ENCODE measurements around the gene TRPV6.

The TRPV6 gene

GRCh38 chr7:142838461-142839213, 46.9 kb downstream of the TRPV6 start:
- DNase-seq = no peak

DNA sequence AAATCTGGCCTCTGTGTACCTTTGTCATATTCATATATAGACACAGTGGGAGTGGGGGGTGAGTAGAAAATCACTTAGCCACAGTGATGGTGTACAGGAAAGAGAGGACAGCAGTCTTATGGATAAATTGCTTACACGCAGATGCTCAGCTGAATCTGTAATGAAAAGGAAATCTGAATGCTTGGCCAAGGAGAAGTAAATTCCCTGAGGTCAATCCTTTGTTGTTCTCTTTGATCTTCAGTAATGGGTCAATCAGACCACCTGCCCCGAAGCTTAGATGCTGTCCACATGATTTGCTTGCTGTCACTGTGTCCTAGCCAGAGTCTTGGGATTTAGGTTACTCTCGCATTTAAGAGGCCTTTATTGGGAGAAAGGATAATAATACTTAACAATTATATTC, 49.1 kb downstream of the TRPV6 start:
- no peak for DNase-seq

DNA sequence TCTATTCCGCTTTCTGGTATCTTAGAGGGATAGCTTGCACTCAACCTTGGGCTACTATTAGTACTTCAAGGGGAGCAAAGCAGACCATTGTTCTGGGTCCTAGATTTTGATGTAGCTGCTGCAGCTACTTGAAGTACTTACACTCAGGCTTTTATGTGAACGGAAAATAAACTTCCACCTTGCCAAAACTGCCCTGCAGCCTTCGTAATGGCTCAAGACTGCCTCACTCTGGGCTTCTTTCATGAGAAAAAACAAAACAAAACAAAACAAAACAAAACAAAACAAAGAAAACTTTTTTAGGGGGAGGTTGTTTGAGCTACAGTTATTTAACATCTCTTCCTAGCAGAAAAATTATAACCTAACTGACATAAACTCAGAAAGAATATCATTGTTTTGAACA, 50.1 kb downstream of the TRPV6 start:
- no peak for DNase-seq

DNA sequence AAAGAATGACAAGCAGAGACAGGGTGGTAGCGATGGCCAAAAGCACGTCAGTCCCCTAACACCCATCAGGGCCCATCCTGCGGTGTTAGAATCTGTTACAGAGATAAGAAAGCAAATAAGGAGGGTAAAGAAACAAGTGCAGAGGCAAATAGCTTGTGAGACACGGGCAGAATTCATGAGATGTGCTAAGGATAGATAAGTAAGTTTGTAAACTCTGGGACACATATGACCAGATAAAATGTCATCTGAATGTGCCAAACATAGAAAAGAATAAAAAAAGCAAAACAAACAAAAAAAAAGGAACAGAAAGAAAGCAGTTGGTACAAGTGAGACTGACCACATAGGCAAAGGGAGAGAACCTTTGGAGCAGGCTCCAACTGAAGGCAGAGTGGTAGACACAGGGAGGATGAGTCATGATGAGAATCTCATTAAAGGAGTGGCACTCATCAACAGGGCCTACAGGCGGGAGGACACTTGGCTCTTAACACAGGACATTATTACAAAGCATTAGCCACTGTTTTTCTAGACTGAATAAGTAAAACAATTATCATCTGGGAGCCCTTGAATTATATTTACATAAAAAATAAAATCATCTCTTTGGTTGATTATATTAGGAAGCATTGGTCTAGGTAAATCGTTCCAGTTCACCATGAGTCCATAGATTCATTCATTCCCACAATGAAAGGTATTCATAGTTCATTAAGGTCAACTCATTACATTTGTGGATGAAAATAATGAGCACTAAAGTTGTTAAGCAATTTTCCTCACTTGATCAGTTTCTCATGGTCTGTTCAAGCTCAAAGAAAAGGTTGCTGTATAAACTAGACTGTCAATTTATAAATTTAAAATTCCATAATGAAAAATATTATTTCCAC, 52.1 kb downstream of the TRPV6 start:
- no peak for DNase-seq

DNA sequence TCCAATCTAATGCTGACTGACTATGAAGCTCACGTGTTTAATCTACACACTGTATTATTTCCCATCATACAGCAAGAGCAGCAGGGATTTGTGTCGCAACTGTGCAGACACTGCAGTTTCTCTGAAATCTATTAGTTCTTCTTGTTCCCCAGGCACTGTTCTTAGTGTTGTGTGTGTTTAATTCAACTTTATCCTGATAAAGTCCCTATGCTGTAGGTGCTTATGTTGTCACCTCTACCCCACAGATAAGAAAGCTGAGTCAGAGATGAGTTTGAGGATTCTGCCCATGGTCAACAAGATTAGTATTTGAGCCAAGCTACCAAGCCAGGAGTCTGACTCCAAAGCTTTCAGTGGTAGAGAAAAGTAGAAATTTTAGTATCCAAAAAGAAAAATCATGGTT, 53.1 kb downstream of the TRPV6 start:
- DNase-seq = no peak

GRCh38 chr7:142827951-142828500, 57.5 kb downstream of the TRPV6 start:
- no peak for DNase-seq

DNA sequence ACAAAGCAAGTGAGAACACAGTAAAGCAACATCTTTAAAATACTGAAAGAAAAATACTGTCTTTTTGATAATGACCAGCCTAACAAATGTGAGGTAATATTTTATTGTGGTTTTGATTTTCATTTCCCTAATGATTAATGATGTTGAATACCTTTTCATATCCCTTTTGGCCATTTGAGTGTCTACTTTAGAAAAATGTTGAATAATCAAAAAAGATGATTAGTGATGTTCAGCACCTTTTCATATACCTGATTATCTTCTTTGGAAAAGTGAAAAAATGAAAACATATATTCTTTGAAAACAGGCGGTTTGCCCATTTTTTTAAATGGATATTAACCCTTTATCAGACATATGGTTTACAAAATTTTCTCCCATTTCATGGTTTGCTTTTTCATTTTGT, 62.8 kb downstream of the TRPV6 start:
- no peak for DNase-seq

Data from NCI-H187 treated with DMSO at 0.1 percent for 48 hours (cell line).